OCI-LY3 (cell line): ENCODE measurements around the gene TMEM222.

Source experiments
- CTCF ChIP-seq: fragments of 200-600, 300-600 bp; sonication (generic); IDR thresholded peaks from 2 replicates; pipeline ENCODE4 v1.5.1; 2014; ENCODE audit warnings: antibody characterized with exemption, low read length, low read depth
- EZH2phosphoT487 ChIP-seq: fragments of 200-600 bp; shearing (Covaris generic); IDR thresholded peaks from 2 replicates; pipeline ENCODE4 v1.6.1; 2018; ENCODE audit warnings: antibody characterized with exemption, mixed run types, low read depth

GRCh38 chr1:27372808-27373690 is 51.1 kb downstream of the TMEM222 start:
- TF ChIP-seq CTCF: no peak
- no peak for TF ChIP-seq EZH2phosphoT487
